GM12864 (cell line): ENCODE data around the gene TENT5A.
A peak's percentile ranks its signal among the peaks of the same experiment; 100 is the strongest.

ENCODE experiments used
- DNase-seq: peaks from one replicate; pipeline ENCODE4 v3.0.0-alpha.2; 2011; ENCODE audit warnings: low read depth
- H3K4me3 ChIP-seq: 2 replicates; pipeline ENCODE4 v1.5.1; 2011; ENCODE audit warnings: mild to moderate bottlenecking, low read depth, low read length, control low read depth
- TF ChIP-seq, protein P1 (sequence below): IDR thresholded peaks from 2 replicates; pipeline ENCODE4 v1.5.1; 2011; ENCODE audit warnings: low read depth, mild to moderate bottlenecking, moderate library complexity, low read length, control low read depth, inconsistent platforms; ENCODE audit errors: missing control alignments

TENT5A gene

DNA sequence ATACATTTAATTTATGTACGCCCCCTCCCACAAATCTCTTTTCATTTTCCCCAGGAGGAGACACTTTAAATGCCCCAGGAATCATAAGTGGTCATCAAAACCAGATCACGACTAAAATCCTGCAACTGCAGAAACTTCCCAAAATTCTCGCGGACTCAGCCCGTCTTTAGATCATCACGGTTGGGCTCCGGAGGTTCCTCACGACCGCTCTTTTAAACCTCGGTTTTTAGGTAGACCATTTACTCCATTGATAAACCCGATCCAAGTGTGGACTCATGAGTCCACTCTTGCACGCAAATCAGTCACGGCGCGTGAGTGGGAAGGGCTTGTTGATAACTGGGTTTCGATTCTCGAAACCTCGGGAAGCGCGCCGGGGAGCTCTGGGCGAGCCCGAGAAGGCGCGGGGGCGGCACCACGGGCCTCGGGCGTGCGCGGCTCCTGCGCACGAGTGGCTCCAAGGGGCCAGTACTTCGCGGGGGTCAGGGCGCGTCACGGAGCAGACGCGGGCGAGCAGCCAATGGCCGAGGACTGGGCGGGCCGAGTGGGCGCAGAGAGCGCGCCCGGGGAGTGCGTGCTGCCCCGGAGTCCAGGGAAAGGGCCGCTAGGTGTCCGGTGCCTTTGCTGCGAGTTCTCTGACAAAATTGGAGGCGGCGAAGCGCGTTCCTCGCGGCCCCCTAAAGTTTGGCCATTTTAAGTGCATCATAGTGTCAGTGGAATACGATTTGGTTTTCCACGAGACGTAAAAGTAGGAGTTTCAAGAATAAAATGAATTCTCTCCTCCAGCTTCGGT, 635 bp upstream of the TENT5A start:
- DNase-seq = no peak
- TF ChIP-seq, protein P1, sequence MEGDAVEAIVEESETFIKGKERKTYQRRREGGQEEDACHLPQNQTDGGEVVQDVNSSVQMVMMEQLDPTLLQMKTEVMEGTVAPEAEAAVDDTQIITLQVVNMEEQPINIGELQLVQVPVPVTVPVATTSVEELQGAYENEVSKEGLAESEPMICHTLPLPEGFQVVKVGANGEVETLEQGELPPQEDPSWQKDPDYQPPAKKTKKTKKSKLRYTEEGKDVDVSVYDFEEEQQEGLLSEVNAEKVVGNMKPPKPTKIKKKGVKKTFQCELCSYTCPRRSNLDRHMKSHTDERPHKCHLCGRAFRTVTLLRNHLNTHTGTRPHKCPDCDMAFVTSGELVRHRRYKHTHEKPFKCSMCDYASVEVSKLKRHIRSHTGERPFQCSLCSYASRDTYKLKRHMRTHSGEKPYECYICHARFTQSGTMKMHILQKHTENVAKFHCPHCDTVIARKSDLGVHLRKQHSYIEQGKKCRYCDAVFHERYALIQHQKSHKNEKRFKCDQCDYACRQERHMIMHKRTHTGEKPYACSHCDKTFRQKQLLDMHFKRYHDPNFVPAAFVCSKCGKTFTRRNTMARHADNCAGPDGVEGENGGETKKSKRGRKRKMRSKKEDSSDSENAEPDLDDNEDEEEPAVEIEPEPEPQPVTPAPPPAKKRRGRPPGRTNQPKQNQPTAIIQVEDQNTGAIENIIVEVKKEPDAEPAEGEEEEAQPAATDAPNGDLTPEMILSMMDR = no peak
- peak overlapping the region; percentile 61 for H3K4me3 ChIP-seq

DNA sequence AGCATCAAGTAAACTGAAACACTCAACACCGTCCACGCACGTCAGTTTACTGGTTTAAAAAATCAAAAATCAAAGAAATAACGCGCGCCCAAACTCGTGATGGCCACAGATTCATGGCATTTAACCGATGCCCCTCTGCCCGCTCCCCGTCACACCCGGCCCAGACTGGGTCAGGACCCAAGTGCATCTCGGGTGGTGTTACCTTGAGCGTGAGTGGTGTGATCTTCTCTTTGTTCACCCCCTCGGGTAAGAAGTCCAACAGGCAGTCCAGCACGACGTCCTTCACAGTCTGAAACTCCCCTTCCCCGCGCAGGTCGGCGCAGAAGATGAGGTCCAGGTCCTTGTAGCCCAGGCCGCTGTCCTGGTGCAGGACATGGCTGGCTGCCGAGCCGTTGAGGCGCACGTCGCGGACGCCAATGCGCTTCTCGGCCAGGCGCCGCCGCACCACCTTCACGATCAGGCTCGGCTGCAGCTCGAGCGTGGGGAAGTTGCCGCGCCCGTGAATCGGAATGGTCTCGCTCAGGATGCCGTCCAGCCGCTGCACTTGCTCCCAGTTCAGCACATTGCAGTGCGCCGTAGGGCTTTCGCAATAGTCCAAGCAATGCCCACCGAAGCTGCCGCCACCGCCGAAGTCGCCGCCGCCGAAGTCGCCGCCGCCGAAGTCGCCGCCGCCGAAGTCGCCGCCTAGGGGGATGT, 945 bp downstream of the TENT5A start:
- H3K4me3 ChIP-seq = peak overlapping the region; percentile 61
- no peak for DNase-seq
- TF ChIP-seq, protein P1 = no peak

DNA sequence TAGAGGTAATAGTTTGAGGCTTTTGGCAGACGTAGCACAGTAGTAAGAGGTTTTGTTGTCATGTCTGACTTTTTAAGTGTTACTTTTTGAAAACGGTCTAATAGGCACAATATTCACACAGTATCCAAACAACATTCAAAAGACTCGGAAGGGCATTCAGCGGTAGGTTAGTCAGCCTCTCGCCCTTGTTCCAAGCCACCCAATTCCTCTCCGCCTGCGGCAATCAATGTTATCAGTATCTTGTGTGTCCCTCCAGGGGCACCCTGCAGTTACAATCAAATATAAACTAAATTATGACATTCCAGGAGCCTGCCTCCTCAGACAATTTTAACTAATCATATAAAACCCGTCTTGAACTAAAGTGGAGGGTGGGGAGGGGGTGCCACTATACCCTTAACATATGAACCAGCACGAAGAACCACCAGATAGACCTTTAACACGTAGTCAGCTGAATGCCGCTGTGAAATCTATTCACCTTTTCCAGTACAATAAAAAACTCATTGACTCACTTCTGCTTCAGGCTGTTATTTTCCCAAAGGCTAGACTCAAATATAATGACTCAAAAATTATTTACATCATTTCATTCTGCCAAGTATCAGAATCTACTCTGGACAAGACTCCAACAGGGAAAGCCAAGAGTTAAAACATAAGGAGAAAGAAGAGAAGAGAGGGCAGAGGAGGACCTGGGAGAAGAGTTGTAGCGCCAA, 1.6 kb downstream of the TENT5A start:
- H3K4me3 ChIP-seq = no peak overlapping the region
- DNase-seq = no peak
- TF ChIP-seq, protein P1 = no peak

DNA sequence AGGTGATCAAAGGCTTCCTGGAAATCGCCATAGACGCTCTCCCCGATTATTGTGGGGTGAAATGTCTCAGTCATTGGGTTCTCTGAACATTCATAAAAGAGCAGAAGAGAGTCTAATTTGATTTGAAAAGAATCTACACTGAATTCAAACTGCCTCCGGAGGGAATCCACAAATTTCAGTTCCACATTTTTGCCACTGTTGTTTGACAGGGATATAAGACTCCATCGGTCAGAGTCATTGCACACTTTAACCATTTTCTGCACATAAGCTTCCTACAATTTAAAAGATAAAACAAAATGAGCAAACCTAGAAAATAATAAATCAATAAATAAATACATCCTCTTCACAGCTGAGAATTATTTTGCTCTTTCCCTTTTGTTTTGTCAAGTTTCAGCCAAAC, 2.3 kb downstream of the TENT5A start:
- TF ChIP-seq, protein P1 = no peak
- H3K4me3 ChIP-seq = no peak overlapping the region

DNA sequence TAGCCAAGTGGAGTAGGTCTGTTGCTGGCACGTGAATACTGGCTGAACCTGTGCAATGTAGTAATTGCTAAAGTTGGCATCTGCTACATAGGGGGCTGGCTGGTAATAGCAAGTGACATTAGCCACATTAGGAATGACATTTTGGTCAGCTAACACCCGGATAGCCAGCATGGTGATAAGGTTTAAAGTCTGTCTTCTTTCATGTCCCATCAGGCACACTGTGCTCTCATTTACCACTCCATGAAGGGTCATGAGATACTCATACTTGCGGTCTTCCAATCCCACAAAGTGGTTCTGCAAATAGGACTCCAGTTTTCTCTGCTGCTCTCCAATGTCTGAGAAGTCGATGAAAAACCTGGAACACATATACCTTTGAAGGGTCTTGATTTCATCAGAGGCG, 2.8 kb downstream of the TENT5A start:
- no peak overlapping the region for H3K4me3 ChIP-seq
- TF ChIP-seq, protein P1 = no peak
- no peak for DNase-seq

More for the DNA sequence above, 2.3 kb downstream of the TENT5A start:
- no peak for DNase-seq

DNA sequence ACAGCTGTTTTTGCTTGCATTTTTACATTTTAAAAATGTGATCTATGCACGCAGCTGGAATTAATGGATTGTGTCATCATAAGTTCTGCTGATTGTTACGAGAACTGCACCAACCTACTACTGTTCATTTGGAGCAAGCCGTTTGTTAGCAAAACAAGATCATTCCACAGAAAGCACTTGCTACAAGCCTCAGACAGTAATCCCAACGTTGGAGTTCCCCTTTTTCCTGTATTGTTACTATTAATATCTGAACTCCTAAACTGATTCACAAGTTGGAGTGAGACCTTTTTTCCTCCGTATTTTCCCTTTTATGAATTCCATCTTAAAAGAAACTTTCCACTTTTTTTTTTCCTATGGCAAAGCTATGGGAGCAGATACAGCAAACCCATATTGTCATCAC, 3.5 kb downstream of the TENT5A start:
- DNase-seq = no peak
- TF ChIP-seq, protein P1 = no peak
- no peak overlapping the region for H3K4me3 ChIP-seq
